ENCODE data around the gene SLC43A1.

- TF ChIP-seq, protein P1, sequence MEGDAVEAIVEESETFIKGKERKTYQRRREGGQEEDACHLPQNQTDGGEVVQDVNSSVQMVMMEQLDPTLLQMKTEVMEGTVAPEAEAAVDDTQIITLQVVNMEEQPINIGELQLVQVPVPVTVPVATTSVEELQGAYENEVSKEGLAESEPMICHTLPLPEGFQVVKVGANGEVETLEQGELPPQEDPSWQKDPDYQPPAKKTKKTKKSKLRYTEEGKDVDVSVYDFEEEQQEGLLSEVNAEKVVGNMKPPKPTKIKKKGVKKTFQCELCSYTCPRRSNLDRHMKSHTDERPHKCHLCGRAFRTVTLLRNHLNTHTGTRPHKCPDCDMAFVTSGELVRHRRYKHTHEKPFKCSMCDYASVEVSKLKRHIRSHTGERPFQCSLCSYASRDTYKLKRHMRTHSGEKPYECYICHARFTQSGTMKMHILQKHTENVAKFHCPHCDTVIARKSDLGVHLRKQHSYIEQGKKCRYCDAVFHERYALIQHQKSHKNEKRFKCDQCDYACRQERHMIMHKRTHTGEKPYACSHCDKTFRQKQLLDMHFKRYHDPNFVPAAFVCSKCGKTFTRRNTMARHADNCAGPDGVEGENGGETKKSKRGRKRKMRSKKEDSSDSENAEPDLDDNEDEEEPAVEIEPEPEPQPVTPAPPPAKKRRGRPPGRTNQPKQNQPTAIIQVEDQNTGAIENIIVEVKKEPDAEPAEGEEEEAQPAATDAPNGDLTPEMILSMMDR (IDR thresholded peaks at IDR 0.05): no peak
- no peak for TF ChIP-seq POLR2A (IDR thresholded peaks at IDR 0.05)
- TF ChIP-seq EP300 (IDR thresholded peaks at IDR 0.05): no peak
- no peak for TF ChIP-seq POLR2AphosphoS5 (IDR thresholded peaks at IDR 0.05)
Measured at GRCh38 chr11:57506522-57506921, 9.0 kb downstream of the SLC43A1 start.
